GM19467 (cell line): ENCODE measurements around the gene CYP1B1.

ENCODE experiments used
- ATAC-seq: cut with Tn5 transposase; IDR thresholded peaks from one replicate; pipeline ENCODE4 v1.9.1; 2021; ENCODE audit warnings: mild to moderate bottlenecking, moderate library complexity; ENCODE audit not compliant: unreplicated experiment

The CYP1B1 gene

DNA sequence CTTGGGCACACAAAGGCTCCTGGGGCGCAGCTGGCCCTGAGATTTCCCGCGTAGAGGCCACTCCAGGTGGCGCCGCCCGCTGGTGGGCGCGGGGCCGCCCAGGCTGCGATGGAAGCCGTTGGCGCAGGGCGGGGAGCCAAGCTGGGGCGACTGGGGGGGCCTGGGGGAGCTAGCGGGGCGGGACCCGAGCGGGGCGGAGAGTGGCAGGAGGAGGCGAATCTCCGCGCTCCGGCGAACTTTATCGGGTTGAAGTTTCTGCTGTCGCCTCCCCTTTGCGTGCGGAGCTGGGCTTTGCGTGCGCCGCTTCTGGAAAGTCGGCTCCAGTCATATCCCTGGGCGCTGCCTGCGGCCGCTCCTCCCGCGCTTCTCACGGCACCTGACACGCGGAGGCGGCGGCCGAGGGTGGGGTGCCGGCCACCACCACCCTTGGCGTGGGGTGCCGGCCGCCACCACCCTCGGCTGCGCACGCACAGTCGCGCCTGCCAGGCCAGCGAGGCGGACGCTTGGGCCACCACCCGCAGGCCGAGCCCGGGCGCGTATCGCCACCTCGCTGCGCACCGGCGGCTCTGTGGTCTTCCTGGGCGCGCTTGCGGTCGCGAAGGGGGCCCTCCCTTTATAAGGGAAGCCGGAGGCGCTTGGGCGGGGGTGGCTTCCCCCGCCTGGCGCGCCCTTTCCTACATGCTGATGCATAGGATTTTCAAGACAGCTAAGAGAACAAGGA, 919 bp upstream of the CYP1B1 start:
- ATAC-seq = peak; percentile 39

DNA sequence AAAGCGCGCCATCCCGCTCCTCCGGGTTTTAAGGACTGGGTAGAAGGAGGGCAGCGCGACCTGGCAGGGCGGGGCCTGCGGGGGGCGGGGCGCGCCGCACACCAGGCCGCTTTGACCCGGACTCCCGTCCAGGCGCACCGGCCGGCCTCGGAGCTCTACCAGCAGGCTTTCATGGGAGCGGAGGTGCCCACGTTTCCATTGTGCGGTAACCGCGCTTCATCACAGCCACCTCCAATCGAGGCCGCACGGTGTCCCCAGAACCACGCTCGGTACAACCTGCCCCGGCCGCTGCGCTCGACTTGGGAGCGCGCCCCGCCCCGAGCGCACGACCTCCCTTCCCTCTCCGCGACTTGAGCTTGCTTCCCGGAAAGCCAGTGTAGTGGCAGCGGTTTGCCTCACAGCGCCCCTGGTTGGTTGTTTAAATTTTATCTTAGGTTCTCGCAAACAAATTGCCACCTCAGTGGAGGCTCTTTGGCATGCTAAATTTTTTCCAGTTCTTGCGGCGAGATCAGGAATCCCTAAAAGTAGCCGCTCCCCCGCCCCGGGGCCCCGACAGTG, 280 bp upstream of the CYP1B1 start:
- peak; percentile 46 for ATAC-seq

DNA sequence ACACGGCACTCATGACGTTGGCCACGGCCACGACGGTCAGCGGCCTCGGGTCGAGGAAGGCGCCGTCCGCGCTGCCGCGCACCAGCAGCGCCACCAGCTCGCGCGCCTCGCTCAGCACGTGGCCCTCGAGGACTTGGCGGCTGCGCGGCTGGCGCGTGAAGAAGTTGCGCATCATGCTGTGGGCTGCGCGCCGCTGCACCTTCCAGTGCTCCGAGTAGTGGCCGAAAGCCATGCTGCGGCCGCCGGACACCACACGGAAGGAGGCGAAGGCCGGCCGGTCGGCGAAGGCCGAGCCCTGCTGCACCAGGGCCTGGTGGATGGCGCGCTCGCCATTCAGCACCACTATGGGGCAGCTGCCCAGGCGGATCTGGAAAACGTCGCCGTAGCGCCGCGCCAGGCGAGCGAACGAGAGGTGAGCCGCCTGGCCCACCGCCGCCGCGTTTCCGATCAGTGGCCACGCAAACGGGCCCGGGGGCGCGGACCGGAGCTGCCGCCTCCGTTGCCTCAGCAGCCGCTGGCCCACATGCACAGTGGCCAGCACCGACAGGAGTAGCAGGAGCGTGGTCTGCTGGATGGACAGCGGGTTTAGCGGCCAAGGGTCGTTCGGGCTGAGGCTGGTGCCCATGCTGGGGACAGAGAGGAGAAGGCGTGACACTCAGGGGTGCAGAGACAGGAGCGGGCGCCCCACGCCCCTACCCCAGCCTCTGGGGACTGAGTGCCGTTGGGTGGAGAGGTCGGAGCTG, 1.0 kb downstream of the CYP1B1 start:
- ATAC-seq = no peak

DNA sequence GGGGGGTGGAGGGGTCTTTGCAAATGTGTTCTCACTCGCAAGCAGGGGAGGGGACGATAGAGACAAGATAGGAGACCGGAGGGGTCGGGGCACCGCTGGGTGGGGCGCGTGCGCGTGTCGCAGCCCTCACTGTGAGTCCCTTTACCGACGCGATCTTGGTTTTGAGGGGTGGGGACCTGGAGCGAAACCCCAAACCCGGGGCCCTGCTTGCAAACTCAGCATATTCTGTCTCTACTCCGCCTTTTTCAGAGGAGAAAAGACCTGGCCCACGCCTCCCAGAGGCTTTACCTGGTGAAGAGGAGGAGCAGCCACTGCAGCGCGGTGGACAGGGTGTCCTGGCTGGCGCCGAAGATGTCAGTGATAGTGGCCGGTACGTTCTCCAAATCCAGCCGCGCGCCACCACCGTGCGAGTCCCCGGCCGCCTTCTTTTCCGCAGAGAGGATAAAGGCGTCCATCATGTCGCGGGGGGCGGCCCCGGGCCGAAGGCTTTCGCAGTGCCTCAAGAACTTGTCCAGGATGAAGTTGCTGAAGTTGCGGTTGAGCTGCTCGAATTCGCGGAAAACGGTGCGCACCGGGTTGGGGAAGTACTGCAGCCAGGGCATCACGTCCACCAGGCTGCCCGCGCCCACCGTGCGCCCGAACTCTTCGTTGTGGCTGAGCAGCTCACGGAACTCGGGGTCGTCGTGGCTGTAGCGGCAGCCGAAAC, 1.7 kb downstream of the CYP1B1 start:
- ATAC-seq = no peak

DNA sequence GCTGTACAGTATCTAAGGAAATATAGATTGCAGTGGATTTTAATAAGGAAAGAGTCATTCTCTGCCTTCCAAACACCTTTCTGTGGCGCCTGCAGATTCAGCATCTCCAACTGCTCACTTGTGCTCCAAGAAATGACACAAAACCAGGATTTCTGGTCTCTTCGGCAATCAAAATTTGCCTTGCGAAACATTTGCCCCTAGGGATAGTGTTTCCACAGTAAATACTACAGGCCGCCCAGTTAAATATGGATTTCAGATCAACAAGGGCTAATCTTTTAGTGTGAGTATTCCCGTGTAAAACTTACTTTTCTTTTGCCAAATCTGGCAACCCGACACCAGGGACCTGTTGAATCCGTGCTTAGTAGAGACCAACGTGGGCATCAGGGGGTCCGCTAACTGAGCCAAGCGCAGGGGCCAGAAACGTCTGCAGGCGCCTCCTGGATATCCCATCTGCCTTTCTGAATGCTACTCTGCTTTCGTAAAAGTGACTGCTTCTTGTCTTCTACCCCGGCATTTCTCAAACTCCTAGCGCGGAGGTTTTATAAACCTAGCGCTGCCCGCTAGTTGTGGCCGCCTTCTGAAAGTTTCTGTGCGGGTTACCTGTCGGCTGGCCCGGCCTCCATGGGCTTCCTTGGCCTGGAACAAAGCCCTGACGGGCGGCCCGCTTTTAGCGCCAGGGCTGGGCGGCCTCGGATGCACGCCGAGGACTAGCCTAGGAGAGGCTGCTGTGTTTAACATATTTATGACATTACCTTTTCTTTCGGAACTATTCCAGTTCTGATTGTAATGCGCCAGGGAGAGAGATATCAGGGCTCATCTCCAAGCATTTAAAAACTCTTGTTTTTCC, 2.5 kb downstream of the CYP1B1 start:
- no peak for ATAC-seq

DNA sequence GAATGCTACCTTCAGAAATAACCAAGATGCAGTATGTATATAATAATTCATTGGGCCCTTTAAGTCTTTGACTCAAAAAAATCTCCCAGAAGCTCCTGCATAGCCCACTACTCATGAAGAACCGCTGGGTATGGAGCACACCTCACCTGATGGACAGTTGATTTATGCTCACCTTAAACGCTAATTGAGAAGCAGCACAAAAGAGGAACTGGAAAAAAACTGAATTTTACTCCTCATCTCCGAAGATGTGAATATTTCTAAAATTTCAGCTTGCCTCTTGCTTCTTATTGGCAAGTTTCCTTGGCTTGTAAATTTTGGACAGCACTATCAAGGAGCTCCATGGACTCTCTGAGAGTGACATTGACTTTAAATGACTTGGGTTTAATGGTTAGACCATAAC, 5.5 kb downstream of the CYP1B1 start:
- no peak for ATAC-seq

DNA sequence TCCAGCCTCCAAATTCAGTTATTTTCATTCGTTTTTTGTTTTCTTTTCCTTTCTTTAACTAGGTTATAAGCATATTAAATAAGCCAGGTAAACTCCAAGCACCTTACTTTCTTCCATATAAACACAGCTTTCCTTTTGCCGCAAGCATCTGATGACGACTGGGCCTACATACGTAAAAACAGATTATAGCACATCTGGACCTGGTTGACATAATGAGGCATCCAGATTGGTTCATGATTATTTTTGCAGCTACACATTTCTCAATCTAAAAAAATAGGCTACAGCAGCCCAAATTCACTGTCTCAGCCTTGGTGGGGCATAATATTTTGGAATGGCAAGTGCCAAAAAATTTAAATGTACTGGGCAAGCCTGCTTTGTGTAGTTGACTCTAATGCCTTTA, 7.7 kb downstream of the CYP1B1 start:
- no peak for ATAC-seq

DNA sequence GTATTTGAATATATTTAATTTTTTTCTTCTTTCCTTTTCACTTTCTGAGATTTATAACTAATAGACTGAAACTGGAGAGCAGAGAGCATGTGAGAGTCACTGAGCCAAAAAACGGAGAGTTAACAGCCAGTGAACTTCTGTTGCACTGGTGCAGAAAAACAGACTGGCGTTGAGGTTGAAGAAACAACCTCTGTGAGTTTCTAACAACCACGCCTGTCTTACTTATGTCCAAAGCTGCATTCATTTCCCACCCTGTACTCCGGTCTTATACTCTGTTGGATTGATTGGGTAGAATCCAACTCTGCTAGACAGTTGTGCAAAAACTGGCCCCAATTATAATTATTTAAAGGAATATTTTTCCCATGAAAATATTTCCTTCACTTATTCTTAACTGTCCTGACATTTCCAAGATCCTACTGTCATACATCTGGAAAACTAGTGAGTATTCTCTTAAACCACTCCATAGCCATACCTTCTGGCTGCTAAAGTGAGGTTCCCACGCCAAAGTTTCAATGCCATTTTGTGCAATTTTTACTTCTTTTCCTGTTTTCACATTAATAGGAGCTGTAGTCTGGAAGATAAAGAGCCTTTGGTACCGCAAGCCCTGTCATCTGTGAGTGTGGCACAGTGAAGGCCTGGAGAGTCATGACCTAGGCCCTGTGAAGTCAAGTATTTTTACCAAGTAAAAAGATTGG, 9.4 kb downstream of the CYP1B1 start:
- no peak for ATAC-seq

DNA sequence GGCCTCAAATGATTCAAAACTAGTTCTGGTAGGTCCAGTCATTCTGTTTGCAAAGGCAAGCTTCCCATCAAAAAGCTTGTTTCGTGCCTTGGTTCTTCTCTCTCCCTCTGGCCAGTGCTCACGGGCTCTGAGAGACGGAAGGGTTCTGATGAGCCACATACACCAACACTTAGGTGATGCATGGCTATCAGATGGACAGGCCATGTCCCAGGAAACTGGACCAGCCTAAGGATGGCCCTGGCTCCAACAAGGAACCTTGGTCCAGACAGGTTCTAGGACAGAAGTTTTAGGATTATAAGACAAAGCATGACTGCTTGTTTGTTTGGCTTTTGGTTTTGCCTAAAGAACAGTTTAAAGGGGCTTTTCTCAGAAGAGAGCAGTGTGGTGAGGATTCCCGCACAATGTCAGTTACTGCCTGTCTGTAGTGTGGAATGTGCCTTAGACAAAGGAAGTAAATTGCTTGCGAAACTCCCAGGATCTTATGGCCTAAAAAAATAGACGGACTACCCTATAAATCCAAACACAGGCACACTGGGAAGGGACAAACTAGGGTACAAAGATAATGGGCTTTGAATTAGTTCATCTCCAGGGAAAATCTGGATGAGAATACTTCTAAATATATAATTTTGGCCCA, 10.3 kb downstream of the CYP1B1 start:
- ATAC-seq = no peak

DNA sequence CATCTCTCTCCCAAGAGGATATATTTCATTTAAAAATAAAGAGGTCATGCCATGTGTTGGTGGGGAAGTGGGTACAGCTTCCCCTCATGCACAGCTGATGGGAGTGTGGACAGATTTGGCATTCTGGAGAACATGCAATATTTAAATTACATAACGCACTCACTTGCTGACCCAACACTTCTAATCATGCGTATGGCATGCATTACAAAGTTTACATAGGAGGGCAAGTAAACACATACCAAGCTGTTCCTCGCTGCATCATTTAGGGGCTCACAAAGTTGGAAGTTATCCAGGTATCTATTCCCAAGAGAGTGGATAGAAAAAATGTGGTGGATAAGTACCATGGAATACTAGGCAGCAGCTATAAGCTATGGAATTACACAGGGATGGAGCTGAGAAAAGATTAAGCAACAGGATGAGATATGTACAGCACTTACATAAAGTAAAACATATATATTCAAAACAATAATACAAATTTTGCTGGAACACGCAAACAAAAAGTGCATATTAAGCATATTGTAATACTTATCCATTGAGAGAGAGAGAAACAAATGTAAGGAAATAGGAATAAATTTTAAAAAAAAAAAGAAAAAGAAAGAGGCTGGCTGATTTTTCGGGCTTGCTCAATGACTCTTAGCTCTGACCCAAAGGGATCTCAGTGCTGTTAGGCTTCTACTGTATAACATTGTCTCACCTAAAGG, 11.0 kb downstream of the CYP1B1 start:
- no peak for ATAC-seq

DNA sequence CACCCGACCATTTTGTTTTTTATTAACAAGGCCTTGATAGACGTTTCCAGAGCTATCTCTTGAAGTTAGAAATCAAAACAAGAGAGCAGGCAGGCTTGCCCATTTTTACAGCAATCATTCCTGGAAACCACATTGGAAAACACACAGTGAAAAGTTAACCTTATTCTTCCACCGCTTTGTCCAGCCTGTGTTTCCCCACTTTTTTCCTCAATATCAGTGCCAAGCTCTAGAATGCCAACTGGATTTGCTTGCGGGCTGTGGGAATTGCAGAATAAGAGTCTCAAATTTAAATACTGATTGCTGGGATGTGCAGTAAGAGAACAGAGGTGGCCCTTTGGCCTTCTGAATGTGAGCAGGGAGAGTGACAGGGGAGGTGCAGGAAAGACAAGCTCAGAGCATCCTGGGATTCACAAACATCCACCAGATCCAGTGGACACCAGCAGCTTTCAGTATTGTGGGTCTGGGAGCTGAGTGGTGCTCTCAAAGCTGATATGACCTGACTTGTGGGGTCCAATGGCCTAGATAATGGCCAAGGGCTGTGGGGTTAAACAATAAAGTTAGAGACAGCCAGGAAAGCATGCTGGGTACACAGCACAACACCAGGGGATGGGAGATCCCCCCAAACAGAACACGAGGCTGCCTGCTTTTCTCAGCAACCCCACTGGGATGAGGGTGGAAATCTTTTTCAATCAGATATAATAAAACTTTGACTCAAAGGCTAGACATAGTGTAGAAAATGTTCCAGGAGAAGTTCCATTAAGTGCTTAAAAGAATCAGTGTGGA, 15.5 kb downstream of the CYP1B1 start:
- ATAC-seq = no peak

DNA sequence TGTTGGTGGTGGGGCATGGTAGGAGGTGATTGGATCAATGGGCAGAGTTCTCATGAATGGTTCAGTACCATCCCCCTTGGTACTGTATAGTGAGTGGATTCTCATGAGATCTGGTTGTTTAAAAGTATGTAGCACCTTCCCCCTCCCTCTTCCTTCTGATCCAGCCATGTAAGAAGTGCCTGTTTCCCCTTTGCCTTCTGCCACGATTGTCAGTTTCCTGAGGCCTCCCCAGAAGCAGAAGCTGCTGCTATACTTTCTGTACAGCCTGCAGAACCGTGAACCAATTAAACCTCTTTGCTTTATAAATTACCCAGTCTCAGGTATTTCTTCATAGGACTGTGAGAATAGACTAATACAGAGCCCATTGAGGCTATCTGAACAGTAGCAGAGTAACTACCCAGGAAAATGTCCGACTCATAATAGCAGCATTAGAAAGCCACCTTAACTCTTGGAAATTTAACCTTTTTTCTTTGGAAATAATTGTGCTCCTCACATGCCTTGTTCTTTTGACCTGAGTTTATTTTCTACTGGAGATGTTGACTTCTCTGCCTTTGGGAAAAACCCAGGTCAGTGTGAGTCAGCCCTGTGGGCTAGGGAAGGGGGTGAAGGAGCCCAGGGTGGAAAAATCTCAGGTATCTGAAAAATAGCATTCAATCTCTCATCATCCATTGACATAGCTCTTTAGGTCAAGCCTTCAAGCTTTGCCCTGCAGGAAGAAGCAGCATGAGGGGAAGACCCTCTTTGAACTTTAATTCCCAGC, 18.1 kb downstream of the CYP1B1 start:
- no peak for ATAC-seq

DNA sequence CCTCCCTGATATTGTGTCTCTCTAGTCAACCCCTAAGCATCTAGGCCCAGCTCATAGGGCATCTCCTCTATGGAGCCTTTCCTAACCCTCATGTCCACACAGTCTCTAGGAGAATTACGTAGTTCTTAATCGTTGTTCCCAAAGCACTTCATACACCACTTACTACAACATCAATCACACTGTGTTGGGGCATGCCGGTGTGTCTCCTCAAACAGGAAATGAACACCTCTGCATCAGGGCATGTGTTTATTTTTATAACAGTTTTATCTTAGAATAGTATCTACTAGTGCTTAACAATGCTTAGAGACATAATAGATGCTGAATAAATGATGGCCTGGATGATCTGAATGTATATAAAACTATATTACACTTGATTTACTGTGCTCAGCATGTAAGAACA, 19.7 kb downstream of the CYP1B1 start:
- ATAC-seq = no peak

DNA sequence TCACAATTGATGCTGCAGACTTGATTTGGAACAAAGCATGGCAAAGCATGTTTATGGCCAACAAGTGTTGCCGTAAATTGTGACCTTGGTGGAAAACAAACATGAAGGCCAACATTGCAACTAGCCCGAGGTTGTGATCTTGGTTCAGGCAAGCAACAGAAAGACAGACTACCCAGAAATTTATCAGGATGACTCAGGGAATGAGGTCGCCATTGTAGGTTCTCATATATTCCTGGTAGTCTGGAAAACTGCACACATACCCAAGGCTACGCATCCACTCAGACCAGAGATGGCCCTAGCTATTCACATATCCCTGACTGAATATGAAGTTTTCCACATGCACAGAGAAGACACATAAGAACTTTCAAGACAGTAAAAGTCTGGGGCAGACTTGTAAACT, 30.1 kb downstream of the CYP1B1 start:
- no peak for ATAC-seq

DNA sequence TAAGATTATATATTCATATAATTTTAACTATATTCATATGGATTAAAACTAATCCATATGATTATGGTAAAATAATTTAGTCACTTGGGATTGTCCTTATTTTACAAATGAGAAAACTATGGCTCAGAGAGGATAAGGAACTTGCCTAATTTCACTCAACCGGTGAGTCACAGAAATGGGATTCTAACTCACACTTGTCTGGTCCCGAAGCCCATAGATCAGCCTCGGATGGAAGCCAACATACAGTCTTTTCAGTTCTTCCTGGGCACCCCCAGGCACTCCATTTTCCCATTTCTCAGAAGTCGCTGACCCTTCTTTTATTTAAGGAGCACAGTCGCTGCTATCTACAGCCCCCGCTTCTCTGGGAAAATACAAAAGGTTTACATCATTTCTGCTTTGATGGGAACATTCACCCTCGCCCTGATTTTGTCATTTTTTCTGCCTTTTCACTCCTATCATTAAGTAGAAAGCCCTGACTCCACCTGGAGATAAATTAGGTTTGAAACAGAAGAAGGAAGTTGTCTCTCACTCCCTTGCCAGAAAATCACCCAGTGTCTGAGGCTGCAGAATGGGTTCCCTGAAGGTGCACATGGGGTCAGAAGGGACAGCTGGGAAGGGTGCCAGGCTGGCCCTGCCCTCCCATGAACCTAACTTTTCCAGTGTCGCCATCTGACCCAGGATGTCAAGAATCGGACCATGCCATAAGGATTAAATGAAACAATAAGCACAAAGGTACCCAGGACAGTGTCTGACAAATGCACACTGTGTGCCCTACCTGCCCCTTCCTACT, 36.6 kb downstream of the CYP1B1 start:
- no peak for ATAC-seq

DNA sequence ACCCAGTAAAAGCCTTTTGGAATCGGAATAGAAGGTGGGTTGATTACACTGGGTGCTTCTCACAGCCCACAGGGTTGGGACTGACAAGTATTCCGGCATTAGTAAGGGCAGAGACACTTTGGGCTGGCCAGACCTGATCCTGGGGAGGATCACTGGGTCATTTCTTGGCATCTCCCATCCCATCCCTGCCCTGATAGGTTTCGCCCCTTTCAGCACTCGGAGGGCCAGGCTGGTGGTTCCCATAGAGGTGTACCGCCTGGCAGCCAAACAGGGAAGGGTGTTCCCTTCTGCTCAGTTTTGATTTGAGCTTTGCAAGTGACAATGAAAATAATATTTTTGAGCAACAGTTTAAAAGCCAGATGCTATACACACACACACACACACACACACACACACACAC, 37.3 kb downstream of the CYP1B1 start:
- no peak for ATAC-seq
